ENCODE measurements around the gene GUSB. TPM values are rescaled to one million over a fixed set of nuclear protein-coding genes. Genes with fewer than 3 reads are reported as not detected.

The GUSB gene
- total and polyA plus RNA-seq, 2 of the 8 experiments (the other 6 are each of a cell fraction or from before 2014, with no cell fraction given), result 43.6 to 71.3 TPM

- TF ChIP-seq BACH1 (IDR thresholded peaks at IDR 0.05; ENCODE audit: low read length), result no peak
- TF ChIP-seq TAF7 (optimal IDR thresholded peaks at IDR 0.05; ENCODE audit: borderline replicate concordance, low read depth, low read length), result peak; percentile 96
- TF ChIP-seq KDM1A (IDR thresholded peaks at IDR 0.05; ENCODE audit: borderline replicate concordance, low read length), result 0 out of 2 replicates have a peak, but pooled peaks have one; percentile 25
- TF ChIP-seq ASH2L (IDR thresholded peaks at IDR 0.05; ENCODE audit: low read length), result no peak
- no peak for TF ChIP-seq CTCF (IDR thresholded peaks at IDR 0.05; ENCODE audit: control extremely low read depth in 1 of 3, insufficient read depth in 1 of 3, low read depth in 1 of 3, low read length in 3 of 3)
- TF ChIP-seq EZH2 (IDR thresholded peaks at IDR 0.05; ENCODE audit: low read depth, low read length, severe bottlenecking), result no peak
- TF ChIP-seq SRF (IDR thresholded peaks at IDR 0.05; ENCODE audit: low read depth, low read length), result no peak
- TF ChIP-seq E2F6 (IDR thresholded peaks at IDR 0.05), result peak; percentile 99
- no peak for TF ChIP-seq TEAD4 (IDR thresholded peaks at IDR 0.05; ENCODE audit: low read depth, low read length)
- peak; percentile 45; the same call in 1 of the 2 replicates for TF ChIP-seq EGR1 (IDR thresholded peaks at IDR 0.05; ENCODE audit: borderline replicate concordance, low read depth, low read length)
- no peak for TF ChIP-seq ATF2 (IDR thresholded peaks at IDR 0.05; ENCODE audit: low read length)
- TF ChIP-seq RAD21 (IDR thresholded peaks at IDR 0.05 in 1 of 2, conservative IDR thresholded peaks at IDR 0.05 in 1 of 2; ENCODE audit: low read depth in 2 of 2, low read length in 2 of 2), result peak in 1 of 2 experiments; percentile 16; a peak in 1 of 4 replicates
- TF ChIP-seq SIX5 (IDR thresholded peaks at IDR 0.05; ENCODE audit: low read depth, low read length), result peak; percentile 83
- peak; percentile 97 for TF ChIP-seq CREB1 (IDR thresholded peaks at IDR 0.05)
- TF ChIP-seq BRCA1 (IDR thresholded peaks at IDR 0.05; ENCODE audit: low read depth, low read length), result no peak
- 0 out of 2 replicates have a peak, but pooled peaks have one; percentile 20 for TF ChIP-seq TCF12 (IDR thresholded peaks at IDR 0.05; ENCODE audit: low read depth, low read length)
- TF ChIP-seq POLR2A (IDR thresholded peaks at IDR 0.05; ENCODE audit: control extremely low read depth in 1 of 2, low read depth in 2 of 2, low read length in 2 of 2), result peak; percentile 92 to 96
- TF ChIP-seq KDM5A (IDR thresholded peaks at IDR 0.05; ENCODE audit: low read length), result no peak
- TF ChIP-seq GABPA (IDR thresholded peaks at IDR 0.05; ENCODE audit: borderline replicate concordance, insufficient read depth, low read length), result no peak
Measured at GRCh38 chr7:65981965-65982792, at the start of gene GUSB (continued).

Data from H1 (cell line).